IPS-18a (cell line): Measurements from ENCODE around the gene FLOT1.

Source experiments
- H3K27ac ChIP-seq: one replicate; pipeline ENCODE4 v1.5.1; 2013; ENCODE audit warnings: low read length
- H3K27me3 ChIP-seq: one replicate; pipeline ENCODE4 v1.6.1; 2013; ENCODE audit warnings: mild to moderate bottlenecking, low read length; ENCODE audit not compliant: control insufficient read depth, insufficient read depth
- H3K36me3 ChIP-seq: one replicate; pipeline ENCODE4 v1.6.1; 2013; ENCODE audit warnings: low read depth, low read length; ENCODE audit not compliant: control insufficient read depth
- H3K4me1 ChIP-seq: one replicate; pipeline ENCODE4 v1.6.1; 2013; ENCODE audit warnings: low read depth, low read length; ENCODE audit not compliant: control insufficient read depth
- H3K4me3 ChIP-seq: one replicate; pipeline ENCODE4 v1.5.1; 2013; ENCODE audit warnings: low read length
- H3K9ac ChIP-seq: one replicate; pipeline ENCODE4 v1.6.1; 2013; ENCODE audit warnings: mild to moderate bottlenecking, low read length, moderate library complexity
- H3K9me3 ChIP-seq: one replicate; pipeline ENCODE4 v1.6.1; 2013; ENCODE audit warnings: low read depth, low read length; ENCODE audit not compliant: control insufficient read depth

FLOT1 gene

GRCh38 chr6:30777155-30777485 is 34.6 kb upstream of the FLOT1 start:
- Histone ChIP-seq H3K36me3 (no peaks in the 10 kb centered on the region), H3K27ac (no peak overlapping the region), H3K4me1 (no peaks in the 10 kb centered on the region), H3K4me3 (no peak overlapping the region), H3K27me3 (no peaks in the 10 kb centered on the region), H3K9ac (no peak overlapping the region), H3K9me3 (no peaks in the 10 kb centered on the region)

- Histone ChIP-seq H3K9ac (no peak overlapping the region), H3K27me3 (no peaks in the 10 kb centered on the region), H3K4me1 (no peaks in the 10 kb centered on the region), H3K4me3 (no peak overlapping the region), H3K27ac (no peak overlapping the region), H3K9me3 (no peaks in the 10 kb centered on the region), H3K36me3 (no peaks in the 10 kb centered on the region)
These were observed 34.1 kb upstream of the FLOT1 start for GRCh38 chr6:30776390-30777154.

GRCh38 chr6:30775104-30775503 is 32.6 kb upstream of the FLOT1 start:
- H3K36me3 ChIP-seq = no peaks in the 10 kb centered on the region
- no peaks in the 10 kb centered on the region for H3K27me3 ChIP-seq
- H3K9me3 ChIP-seq = no peaks in the 10 kb centered on the region
- H3K9ac ChIP-seq = no peak overlapping the region
- H3K4me3 ChIP-seq = no peak overlapping the region
- peaks cover 1% of the 10 kb centered on the region for H3K4me1 ChIP-seq
- H3K27ac ChIP-seq = no peak overlapping the region

- Histone ChIP-seq H3K27ac (no peak overlapping the region), H3K36me3 (no peaks in the 10 kb centered on the region), H3K9ac (no peak overlapping the region), H3K9me3 (no peaks in the 10 kb centered on the region), H3K4me3 (no peak overlapping the region), H3K4me1 (peaks cover 5% of the 10 kb centered on the region), H3K27me3 (no peaks in the 10 kb centered on the region)
These were observed 32.2 kb upstream of the FLOT1 start for GRCh38 chr6:30774701-30775100.

GRCh38 chr6:30770592-30770991 is 28.1 kb upstream of the FLOT1 start:
- H3K4me1 ChIP-seq = peaks cover 25% of the 10 kb centered on the region
- no peaks in the 10 kb centered on the region for H3K9me3 ChIP-seq
- H3K36me3 ChIP-seq = no peaks in the 10 kb centered on the region
- no peak overlapping the region for H3K4me3 ChIP-seq
- no peak overlapping the region for H3K27ac ChIP-seq
- no peaks in the 10 kb centered on the region for H3K27me3 ChIP-seq
- no peak overlapping the region for H3K9ac ChIP-seq

- peak overlapping the region; percentile 10 for H3K9ac ChIP-seq
- H3K4me1 ChIP-seq = peaks cover 29% of the 10 kb centered on the region
- no peaks in the 10 kb centered on the region for H3K9me3 ChIP-seq
- no peak overlapping the region for H3K27ac ChIP-seq
- H3K27me3 ChIP-seq = no peaks in the 10 kb centered on the region
- no peaks in the 10 kb centered on the region for H3K36me3 ChIP-seq
- no peak overlapping the region for H3K4me3 ChIP-seq
These were observed 27.5 kb upstream of the FLOT1 start for GRCh38 chr6:30769853-30770524.

GRCh38 chr6:30769088-30769852 is 26.8 kb upstream of the FLOT1 start:
- H3K9ac ChIP-seq = peak overlapping the region; percentile 37
- H3K9me3 ChIP-seq = no peaks in the 10 kb centered on the region
- peaks cover 36% of the 10 kb centered on the region for H3K4me1 ChIP-seq
- no peaks in the 10 kb centered on the region for H3K27me3 ChIP-seq
- peak overlapping the region; percentile 3 for H3K27ac ChIP-seq
- no peaks in the 10 kb centered on the region for H3K36me3 ChIP-seq
- H3K4me3 ChIP-seq = no peak overlapping the region

- Histone ChIP-seq H3K4me3 (no peak overlapping the region), H3K36me3 (no peaks in the 10 kb centered on the region), H3K9ac (peak overlapping the region; percentile 37), H3K27me3 (no peaks in the 10 kb centered on the region), H3K9me3 (no peaks in the 10 kb centered on the region), H3K27ac (no peak overlapping the region), H3K4me1 (peaks cover 42% of the 10 kb centered on the region)
These were observed 26.2 kb upstream of the FLOT1 start for GRCh38 chr6:30768634-30769087.

- peaks cover 50% of the 10 kb centered on the region for H3K4me1 ChIP-seq
- no peaks in the 10 kb centered on the region for H3K9me3 ChIP-seq
- H3K4me3 ChIP-seq = no peak overlapping the region
- H3K27ac ChIP-seq = no peak overlapping the region
- no peak overlapping the region for H3K9ac ChIP-seq
- no peaks in the 10 kb centered on the region for H3K36me3 ChIP-seq
- H3K27me3 ChIP-seq = no peaks in the 10 kb centered on the region
These were observed 25.4 kb upstream of the FLOT1 start for GRCh38 chr6:30767944-30768301.

GRCh38 chr6:30767158-30767943 is 24.9 kb upstream of the FLOT1 start:
- no peaks in the 10 kb centered on the region for H3K36me3 ChIP-seq
- no peak overlapping the region for H3K27ac ChIP-seq
- no peak overlapping the region for H3K9ac ChIP-seq
- H3K4me3 ChIP-seq = no peak overlapping the region
- no peaks in the 10 kb centered on the region for H3K27me3 ChIP-seq
- H3K4me1 ChIP-seq = peaks cover 50% of the 10 kb centered on the region
- H3K9me3 ChIP-seq = no peaks in the 10 kb centered on the region

- H3K27ac ChIP-seq = no peak overlapping the region
- H3K9ac ChIP-seq = no peak overlapping the region
- no peaks in the 10 kb centered on the region for H3K27me3 ChIP-seq
- no peaks in the 10 kb centered on the region for H3K9me3 ChIP-seq
- peaks cover 51% of the 10 kb centered on the region for H3K4me1 ChIP-seq
- H3K4me3 ChIP-seq = no peak overlapping the region
- H3K36me3 ChIP-seq = no peaks in the 10 kb centered on the region
These were observed 24.1 kb upstream of the FLOT1 start for GRCh38 chr6:30766461-30767157.
